SK-N-SH treated with all-trans-retinoic acid at 6 μM for 48 hours (cell line): ENCODE results near the gene HPCAL1.

Experiments
- ARNTL ChIP-seq: fragments of 450-650 bp; formaldehyde crosslinking; IDR thresholded peaks from 2 replicates; pipeline ENCODE4 v1.5.0; 2020; ENCODE audit warnings: low read depth, mild to moderate bottlenecking, moderate library complexity, borderline replicate concordance
- CREB5 ChIP-seq: fragments of 250-450 bp; sonication (Bioruptor Pico); IDR thresholded peaks from 2 replicates; pipeline ENCODE4 v1.5.1; 2020; ENCODE audit warnings: low read depth, mild to moderate bottlenecking, moderate library complexity
- CSDC2 ChIP-seq: fragments of 250-450 bp; sonication (Bioruptor Pico); IDR thresholded peaks from 2 replicates; pipeline ENCODE4 v1.5.0; 2020; ENCODE audit warnings: mild to moderate bottlenecking, moderate library complexity
- PATZ1 ChIP-seq: fragments of 250-450 bp; sonication (Bioruptor Pico); IDR thresholded peaks from 2 replicates; pipeline ENCODE4 v1.8.0; 2020; ENCODE audit warnings: mild to moderate bottlenecking, moderate library complexity, borderline replicate concordance
- TOX ChIP-seq: fragments of 250-450 bp; sonication (Bioruptor Pico); IDR thresholded peaks from 2 replicates; pipeline ENCODE4 v1.8.0; 2021; ENCODE audit warnings: mild to moderate bottlenecking, moderate library complexity, borderline replicate concordance
- ZFP3 ChIP-seq: fragments of 250-450 bp; sonication (Bioruptor Pico); IDR thresholded peaks from 2 replicates; pipeline ENCODE4 v1.5.0; 2020; ENCODE audit warnings: mild to moderate bottlenecking, moderate library complexity
- ZFP30 ChIP-seq: fragments of 450-650 bp; formaldehyde crosslinking; IDR thresholded peaks from 2 replicates; pipeline ENCODE4 v1.5.0; 2022; ENCODE audit warnings: mild to moderate bottlenecking, moderate library complexity

- TF ChIP-seq ZFP3 (no peak), PATZ1 (CRISPR knock-in tag) (no peak), CSDC2 (CRISPR knock-in tag) (no peak), ZFP30 (CRISPR knock-in tag) (no peak), ARNTL (CRISPR knock-in tag) (no peak), CREB5 (no peak), TOX (CRISPR knock-in tag) (no peak)
These were observed 6.6 kb downstream of the HPCAL1 start for GRCh38 chr2:10309286-10309685.
